CD4-positive, CD25-positive, alpha-beta regulatory T cell (primary cell): ENCODE measurements around the gene DRP2. TPM values are rescaled to one million over a fixed set of nuclear protein-coding genes. Genes with fewer than 3 reads are reported as not detected.
"Not testable (repeated sequence)": the region's sequence is repeated elsewhere in the genome, so short reads cannot be mapped to it uniquely, and the experiment has no call there.

Source experiments
- ATAC-seq, 2 donors: fragments of 150-1000 bp; cut with Tn5 transposase; one replicate each; pipeline ENCODE4 v1.10.0; 2021; ENCODE audit warnings: low read depth in 2 of 2, moderate number of reproducible peaks in 2 of 2, moderate library complexity in 1 of 2
- DNase-seq, 3 donors: peaks; one replicate each; pipeline versions ENCODE4 v3.0.0 to v3.0.0-alpha.2; 2012 to 2022; ENCODE audit warnings: mixed read lengths in 1 of 3
- H3K27ac ChIP-seq: one replicate; pipeline ENCODE4 v1.7.0; 2013; ENCODE audit warnings: mild to moderate bottlenecking, low read length; ENCODE audit not compliant: insufficient read depth, poor library complexity, severe bottlenecking
- H3K27me3 ChIP-seq: one replicate; pipeline ENCODE4 v1.7.0; 2013; ENCODE audit warnings: low read length; ENCODE audit not compliant: control insufficient read depth, insufficient read depth
- H3K36me3 ChIP-seq: one replicate; pipeline ENCODE4 v1.7.0; 2013; ENCODE audit warnings: mild to moderate bottlenecking, low read length, moderate library complexity; ENCODE audit not compliant: control insufficient read depth, insufficient read depth
- H3K4me1 ChIP-seq: 2 replicates; pipeline ENCODE4 v1.7.0; 2013; ENCODE audit warnings: mild to moderate bottlenecking, low read length; ENCODE audit not compliant: insufficient read depth, control insufficient read depth, poor library complexity, severe bottlenecking
- H3K4me3 ChIP-seq: one replicate; pipeline ENCODE4 v1.7.0; 2013; ENCODE audit warnings: low read depth, mild to moderate bottlenecking, low read length, moderate library complexity
- H3K9me3 ChIP-seq, 2 experiments: 1 replicate in 1 of 2; 2 replicates in 1 of 2; pipeline ENCODE4 v1.7.0; 2013; ENCODE audit warnings: low read length in 2 of 2, mild to moderate bottlenecking in 1 of 2, moderate library complexity in 1 of 2; ENCODE audit not compliant: control insufficient read depth in 2 of 2
- H3K27ac Mint-ChIP-seq, 3 donors: one replicate each; pipeline ENCODE4 v1.8.0; 2020 to 2022; ENCODE audit warnings: mild to moderate bottlenecking in 3 of 3, mixed read lengths in 3 of 3, moderate library complexity in 2 of 3
- H3K27me3 Mint-ChIP-seq: one replicate; pipeline ENCODE4 v1.8.0; 2022; ENCODE audit warnings: mild to moderate bottlenecking, mixed read lengths
- H3K36me3 Mint-ChIP-seq: one replicate; pipeline ENCODE4 v1.8.0; 2020; ENCODE audit warnings: mixed read lengths
- H3K4me1 Mint-ChIP-seq, 4 donors: one replicate each; pipeline ENCODE4 v1.8.0; 2020 to 2022; ENCODE audit warnings: mixed read lengths in 4 of 4, mild to moderate bottlenecking in 1 of 4
- H3K4me3 Mint-ChIP-seq, 4 donors: one replicate each; pipeline ENCODE4 v1.8.0; 2020 to 2022; ENCODE audit warnings: mild to moderate bottlenecking in 4 of 4, mixed read lengths in 4 of 4, moderate library complexity in 3 of 4
- H3K9me3 Mint-ChIP-seq, 7 donors: one replicate each; pipeline ENCODE4 v1.8.0; 2020 to 2022; ENCODE audit warnings: mixed read lengths in 7 of 7, mild to moderate bottlenecking in 3 of 7, moderate library complexity in 2 of 7
- polyA plus RNA-seq, 4 donors: library from polyadenylated mRNA; unstranded; fragments of 300-500 nt; fragmentation: Illumina TruSeq; gene quantifications; one replicate each; pipeline ENCODE4 v1.2.3, GENCODE V29; 2021
- total RNA-seq: library from RNA; stranded (reverse); gene quantifications from one replicate; pipeline ENCODE4 v1.2.3, GENCODE V29; 2022

Gene DRP2
- total and polyA plus RNA-seq, 5 donors from 2014 or later: 0.02 to 0.47 (median 0.23) TPM; not detected in 1

GRCh38 chrX:101276238-101276637, 56.7 kb downstream of the DRP2 start:
- H3K9me3 Mint-ChIP-seq: no peaks in the 10 kb centered on the region
- no peaks in the 10 kb centered on the region for H3K36me3 Mint-ChIP-seq
- Histone ChIP-seq H3K36me3 (no peaks in the 10 kb centered on the region), H3K4me1 (no peaks in the 10 kb centered on the region), H3K9me3 (no peaks in the 10 kb centered on the region), H3K27ac (no peak overlapping the region), H3K27me3 (no peaks in the 10 kb centered on the region), H3K4me3 (no peak overlapping the region)
- H3K27ac Mint-ChIP-seq: no peak overlapping the region
- DNase-seq (no peak), ATAC-seq (no peak)
- H3K4me1 Mint-ChIP-seq: no peaks in the 10 kb centered on the region
- no peaks in the 10 kb centered on the region for H3K27me3 Mint-ChIP-seq
- no peak overlapping the region for H3K4me3 Mint-ChIP-seq

GRCh38 chrX:101287402-101287801, 67.8 kb downstream of the DRP2 start:
- ATAC-seq (no peak), DNase-seq (peak in 2 of 3 donors; percentile 36 to 48)
- H3K27ac Mint-ChIP-seq: no peak overlapping the region
- Histone ChIP-seq H3K4me3 (no peak overlapping the region), H3K4me1 (no peaks in the 10 kb centered on the region), H3K9me3 (no peaks in the 10 kb centered on the region), H3K27ac (no peak overlapping the region), H3K36me3 (no peaks in the 10 kb centered on the region), H3K27me3 (no peaks in the 10 kb centered on the region)
- H3K9me3 Mint-ChIP-seq: no peaks in the 10 kb centered on the region
- no peaks in the 10 kb centered on the region for H3K27me3 Mint-ChIP-seq
- no peaks in the 10 kb centered on the region for H3K36me3 Mint-ChIP-seq
- no peak overlapping the region for H3K4me3 Mint-ChIP-seq
- no peaks in the 10 kb centered on the region for H3K4me1 Mint-ChIP-seq

- Mint-ChIP-seq H3K9me3 (peaks cover 0 to 2% (median 0%) of the 10 kb centered on the region in 7 donors), H3K36me3 (no peaks in the 10 kb centered on the region), H3K27me3 (peaks cover 13% of the 10 kb centered on the region), H3K4me1 (no peaks in the 10 kb centered on the region), H3K27ac (no peak within 1 kb of the TSS), H3K4me3 (no peak within 1 kb of the TSS)
- H3K4me1 ChIP-seq: no peaks in the 10 kb centered on the region
- H3K4me3 ChIP-seq: no peak within 1 kb of the TSS
- ATAC-seq (no peak), DNase-seq (no peak)
- no peak within 1 kb of the TSS for H3K27ac ChIP-seq
- H3K27me3 ChIP-seq: no peaks in the 10 kb centered on the region
- no peaks in the 10 kb centered on the region for H3K36me3 ChIP-seq
- H3K9me3 ChIP-seq: no peaks in the 10 kb centered on the region
Measured at GRCh38 chrX:101290957-101291603, 71.5 kb downstream of the DRP2 start, which contains the start of gene TAF7L. Gene TAF7L (minus strand): TSS chrX:101291334. CDS start chrX:101287543, 3,791 bp downstream.

GRCh38 chrX:101295603-101296002, 76.0 kb downstream of the DRP2 start:
- not testable (repeated sequence) for H3K9me3 Mint-ChIP-seq, H3K4me3 ChIP-seq, H3K27me3 ChIP-seq, H3K36me3 Mint-ChIP-seq, H3K4me1 ChIP-seq, H3K4me1 Mint-ChIP-seq, H3K9me3 ChIP-seq, H3K27ac ChIP-seq, ATAC-seq, H3K27ac Mint-ChIP-seq, H3K36me3 ChIP-seq, DNase-seq, H3K4me3 Mint-ChIP-seq
- peaks cover 13% of the 10 kb centered on the region for H3K27me3 Mint-ChIP-seq

GRCh38 chrX:101303790-101304189, 84.2 kb downstream of the DRP2 start:
- Histone ChIP-seq H3K36me3 (no peaks in the 10 kb centered on the region), H3K27me3 (no peaks in the 10 kb centered on the region), H3K4me3 (no peak overlapping the region), H3K9me3 (no peaks in the 10 kb centered on the region), H3K4me1 (no peaks in the 10 kb centered on the region), H3K27ac (no peak overlapping the region)
- DNase-seq: no peak
- Mint-ChIP-seq H3K4me1 (no peaks in the 10 kb centered on the region), H3K4me3 (no peak overlapping the region), H3K36me3 (no peaks in the 10 kb centered on the region), H3K9me3 (peaks cover 0 to 2% (median 0%) of the 10 kb centered on the region in 7 donors), H3K27me3 (peaks cover 6% of the 10 kb centered on the region), H3K27ac (no peak overlapping the region)
- ATAC-seq: no peak

Other genes with a start within 250 kb of the DRP2 start
- 41.3 TPM for gene TRMT2B, start 167.7 kb upstream of the DRP2 start, total RNA-seq
- gene TRMT2B, start 167.7 kb upstream of the DRP2 start, polyA plus RNA-seq: 10 to 100 TPM; 37.2 to 52.3 (median 37.4) TPM
- gene TMEM35A, start 140.9 kb upstream of the DRP2 start, total RNA-seq: not detected
- gene TMEM35A, start 140.9 kb upstream of the DRP2 start, polyA plus RNA-seq: not detected
- gene CENPI, start 121.6 kb upstream of the DRP2 start, total RNA-seq: 1.1 TPM
- gene CENPI, start 121.6 kb upstream of the DRP2 start, polyA plus RNA-seq: under 1 TPM in 3 of 4 donors, not detected in 1; 0.07 to 0.16 (median 0.07) TPM
- gene TAF7L, start 71.5 kb downstream of the DRP2 start, total RNA-seq: not detected
- not detected for gene TAF7L, start 71.5 kb downstream of the DRP2 start, polyA plus RNA-seq
- 5.8 TPM for gene TIMM8A, start 129.0 kb downstream of the DRP2 start, total RNA-seq
- 10 to 100 TPM in 1 of 4 donors, 1 to 10 TPM in 3; 5.9 to 11.3 (median 8.9) TPM for gene TIMM8A, start 129.0 kb downstream of the DRP2 start, polyA plus RNA-seq
- 2.7 TPM for gene BTK, start 166.4 kb downstream of the DRP2 start, total RNA-seq
- under 1 TPM in 3 of 4 donors, not detected in 1; 0.10 to 0.24 (median 0.11) TPM for gene BTK, start 166.4 kb downstream of the DRP2 start, polyA plus RNA-seq
- gene RPL36A, start 171.2 kb downstream of the DRP2 start, total RNA-seq: 174 TPM
- 1,000 to 10,000 TPM; 1,463 to 2,189 (median 1,912) TPM for gene RPL36A, start 171.2 kb downstream of the DRP2 start, polyA plus RNA-seq
- gene GLA, start 188.1 kb downstream of the DRP2 start, total RNA-seq: 32.7 TPM
- gene GLA, start 188.1 kb downstream of the DRP2 start, polyA plus RNA-seq: 10 to 100 TPM; 10.7 to 15.6 (median 12.6) TPM
- gene HNRNPH2, start 188.4 kb downstream of the DRP2 start, total RNA-seq: 44.1 TPM
- gene HNRNPH2, start 188.4 kb downstream of the DRP2 start, polyA plus RNA-seq: 10 to 100 TPM; 86.4 to 98.6 (median 91.5) TPM